ENCODE data around the gene AOPEP.

The AOPEP gene

GRCh38 chr9:94761481-94761880, 35.0 kb downstream of the AOPEP start:
- DNase-seq: no peak

DNA sequence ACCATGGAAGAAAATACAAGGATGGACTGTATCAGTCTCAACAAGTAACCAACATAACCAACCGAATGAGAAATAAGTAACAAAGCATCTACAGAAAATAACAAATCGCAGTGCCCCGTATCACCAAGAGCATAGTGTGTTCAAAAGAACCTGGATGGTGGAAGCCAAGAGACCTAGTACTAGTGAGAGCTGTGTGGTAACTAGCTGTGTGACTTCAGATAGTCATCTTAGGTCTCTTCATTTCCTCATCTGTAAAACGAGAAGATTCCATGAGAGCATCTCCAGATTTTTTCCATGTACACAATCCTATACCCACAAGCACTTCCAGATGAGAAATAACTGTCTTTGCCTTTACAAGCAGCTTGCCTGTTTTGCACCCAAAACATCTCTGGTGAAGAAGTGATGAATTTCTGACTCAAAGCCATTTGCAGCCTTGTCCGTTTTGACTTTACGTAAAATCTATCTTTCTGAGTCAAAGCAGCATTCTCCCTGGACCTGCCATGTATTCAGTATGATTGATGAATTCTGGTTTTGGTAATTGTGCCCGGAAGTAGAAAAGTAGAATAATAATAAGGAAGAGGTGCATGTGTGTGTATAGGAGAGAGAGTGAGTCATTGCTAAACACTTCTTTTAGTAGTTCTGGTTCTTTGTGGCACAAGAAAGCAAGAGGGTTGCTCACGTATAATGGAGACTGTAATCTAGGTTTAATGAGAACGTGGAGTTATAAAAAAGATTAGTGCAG, 41.0 kb downstream of the AOPEP start:
- no peak for DNase-seq

DNA sequence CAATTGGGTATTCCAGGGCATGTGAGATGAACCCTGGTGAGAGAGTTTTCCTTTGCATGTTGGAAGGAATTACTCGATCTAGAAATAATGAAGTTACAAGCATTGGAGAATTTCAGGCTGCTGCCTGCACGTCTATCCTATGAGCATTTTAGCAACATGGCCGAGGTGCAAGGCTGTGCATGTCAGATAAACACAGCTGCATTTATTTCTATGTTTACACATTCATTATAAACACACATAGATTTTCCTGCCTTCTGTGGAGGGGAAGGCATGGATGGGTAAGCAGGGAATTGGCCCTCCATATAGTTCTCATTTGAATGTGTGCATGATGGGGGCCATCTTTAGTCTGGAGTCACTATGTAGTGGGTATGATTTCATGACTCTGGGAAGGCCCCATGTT, 42.3 kb downstream of the AOPEP start:
- DNase-seq: peak; percentile 2

GRCh38 chr9:94770334-94770733, 43.8 kb downstream of the AOPEP start:
- DNase-seq: no peak

- DNase-seq: no peak
Measured at GRCh38 chr9:94771096-94771495, 44.6 kb downstream of the AOPEP start.

DNA sequence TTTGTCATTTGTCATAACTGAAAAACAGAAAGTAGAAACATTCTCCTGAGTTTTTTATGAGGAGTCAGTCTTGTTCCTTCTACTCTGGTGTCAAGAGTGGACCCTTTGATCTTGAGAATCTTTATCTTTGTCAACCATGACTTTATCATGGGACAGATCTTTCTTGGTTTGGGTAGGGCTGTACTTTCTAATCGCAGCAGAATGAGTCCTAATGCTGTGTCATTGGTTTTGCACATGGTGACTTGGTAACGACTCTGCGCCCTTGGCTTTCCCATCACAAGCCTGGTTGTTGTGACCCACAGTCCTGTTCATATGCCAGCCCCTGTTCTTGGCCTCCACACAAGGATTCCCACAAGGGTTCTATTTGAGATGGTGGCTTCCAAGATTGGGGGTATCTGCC, 45.6 kb downstream of the AOPEP start:
- no peak for DNase-seq

DNA sequence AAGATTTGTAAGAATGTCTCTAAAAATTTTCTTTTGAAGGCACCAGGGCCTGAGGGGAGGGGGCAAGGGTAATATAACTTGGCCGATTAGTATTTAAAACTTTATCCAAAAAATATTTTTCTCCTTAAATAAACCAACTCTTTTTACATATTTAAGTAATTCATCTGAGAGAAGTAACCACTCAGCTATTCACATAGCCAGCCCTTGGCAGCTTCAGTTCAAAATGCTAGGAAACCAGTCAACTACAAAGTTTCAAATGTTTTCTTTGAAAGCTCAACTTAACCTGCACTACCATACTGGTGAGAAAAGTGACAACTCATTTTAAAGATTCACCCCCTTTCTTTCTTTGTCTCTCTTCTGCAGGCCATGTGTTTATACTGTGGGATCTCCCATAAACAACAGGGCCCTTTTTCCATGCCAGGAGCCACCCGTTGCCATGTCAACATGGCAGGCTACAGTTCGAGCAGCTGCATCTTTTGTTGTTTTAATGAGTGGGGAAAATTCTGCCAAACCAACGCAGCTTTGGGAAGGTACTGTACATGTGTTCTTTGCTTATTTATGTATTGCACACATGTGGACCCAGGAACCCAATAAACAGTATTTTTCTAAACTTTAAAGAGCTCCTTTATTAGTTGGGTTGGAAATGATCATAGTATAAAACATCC, 46.3 kb downstream of the AOPEP start:
- peak; percentile 81 for DNase-seq

DNA sequence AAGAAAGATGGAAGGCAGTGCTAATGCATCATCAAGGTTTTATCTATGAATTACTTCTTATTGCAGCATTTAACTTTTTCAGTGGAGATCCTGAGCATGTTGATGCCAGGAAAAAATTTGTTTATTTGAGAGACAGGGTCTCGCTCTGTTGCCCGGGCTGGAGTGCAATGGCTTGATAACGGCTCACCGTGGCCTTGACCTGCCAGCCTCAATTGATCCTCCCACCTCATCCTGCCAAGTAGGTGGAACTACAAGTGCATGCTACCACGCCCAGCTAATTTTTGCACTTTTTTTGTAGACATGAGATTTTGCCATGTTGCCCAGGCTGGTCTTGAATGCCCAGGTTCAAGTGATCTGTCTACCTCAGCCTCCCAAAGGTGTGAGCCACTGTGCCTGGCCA, 47.2 kb downstream of the AOPEP start:
- no peak for DNase-seq

DNA sequence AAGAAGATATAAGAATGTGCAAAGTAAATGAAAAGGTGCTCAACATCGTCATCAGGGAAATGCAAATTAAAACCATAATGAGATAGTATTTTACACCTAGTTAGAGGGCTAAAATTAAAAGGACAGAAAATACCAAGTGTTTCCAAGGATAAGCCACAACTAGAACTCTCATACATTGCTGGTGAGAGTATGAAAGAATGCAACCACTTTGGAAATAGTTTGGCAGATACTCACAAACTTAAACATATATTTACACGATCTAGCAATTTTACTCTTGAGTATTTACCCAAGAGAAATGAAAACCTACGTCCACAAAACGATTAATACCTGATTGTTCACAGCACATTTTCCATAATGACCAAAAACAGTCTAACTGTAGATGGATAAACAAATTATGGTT, 51.5 kb downstream of the AOPEP start:
- DNase-seq: no peak

- peak; percentile 11 for DNase-seq
Measured at GRCh38 chr9:94779031-94779430, 52.5 kb downstream of the AOPEP start.

- peak; percentile 26 for DNase-seq
Measured at GRCh38 chr9:94779693-94780290, 53.3 kb downstream of the AOPEP start.

- no peak for DNase-seq
Measured at GRCh38 chr9:94780516-94780950, 54.0 kb downstream of the AOPEP start.

DNA sequence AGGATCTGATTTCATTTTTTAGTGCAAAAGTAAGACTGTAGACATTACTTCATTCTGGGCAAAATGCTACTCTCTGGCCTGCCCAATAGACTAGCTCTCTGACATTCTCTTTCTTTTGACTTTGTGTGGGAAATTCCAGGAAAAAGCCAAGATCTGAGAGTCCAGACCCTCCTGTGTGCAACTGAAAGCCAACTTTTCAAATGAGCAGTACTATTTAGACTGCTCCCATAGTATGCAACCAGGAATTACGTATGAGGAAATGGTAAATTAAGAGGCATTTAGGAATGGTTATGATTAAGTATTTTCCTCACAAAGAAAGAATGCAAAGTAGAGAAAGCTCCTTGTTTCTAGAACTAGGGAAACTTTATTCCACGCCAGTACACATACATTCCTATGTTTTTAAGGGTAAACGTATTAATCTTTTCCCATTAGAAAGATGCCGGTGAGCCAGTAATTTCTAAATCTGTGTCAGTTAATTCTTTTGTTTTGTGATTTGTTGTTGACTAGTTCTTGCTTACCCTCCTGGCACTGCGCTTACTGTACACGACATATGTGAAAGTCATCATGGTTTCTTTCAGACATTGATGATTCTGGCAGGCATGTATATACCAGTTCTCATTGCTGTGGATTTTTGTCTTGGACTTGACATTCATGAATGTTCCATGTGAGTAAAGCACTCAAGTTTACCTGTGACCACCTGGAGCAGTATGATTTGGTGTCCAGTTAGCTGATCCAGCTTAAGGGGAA, 56.0 kb downstream of the AOPEP start:
- DNase-seq: no peak

DNA sequence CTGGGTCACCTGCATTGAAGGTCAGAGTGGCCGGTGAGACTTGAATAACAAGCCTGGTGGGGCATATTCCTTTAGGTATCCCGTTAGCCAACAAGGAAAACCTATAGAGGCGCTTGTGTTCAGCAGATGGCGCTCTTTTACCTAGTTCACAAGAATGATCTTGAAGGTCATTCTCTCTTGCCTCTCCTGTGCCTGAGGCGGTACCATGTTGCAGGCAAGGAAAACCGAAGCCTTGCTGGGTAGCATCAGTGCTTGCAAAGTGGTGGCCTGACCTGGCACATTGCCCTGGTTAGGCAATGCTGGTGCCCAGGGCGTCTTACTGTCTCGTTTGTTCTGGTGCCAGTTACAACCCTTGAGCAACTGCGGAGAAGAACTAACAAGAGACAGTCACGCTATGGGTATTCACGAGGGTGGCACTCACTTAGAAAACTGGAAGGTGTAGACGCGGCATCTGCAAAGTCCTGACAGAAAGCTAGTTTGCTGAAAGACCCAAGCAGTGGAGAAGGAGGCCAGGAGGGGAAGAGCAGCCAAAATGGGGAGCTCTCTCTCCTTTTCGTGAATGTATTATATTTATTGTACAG, 56.7 kb downstream of the AOPEP start:
- peak; percentile 78 for DNase-seq

GRCh38 chr9:94783928-94784327, 57.4 kb downstream of the AOPEP start:
- DNase-seq: no peak

DNA sequence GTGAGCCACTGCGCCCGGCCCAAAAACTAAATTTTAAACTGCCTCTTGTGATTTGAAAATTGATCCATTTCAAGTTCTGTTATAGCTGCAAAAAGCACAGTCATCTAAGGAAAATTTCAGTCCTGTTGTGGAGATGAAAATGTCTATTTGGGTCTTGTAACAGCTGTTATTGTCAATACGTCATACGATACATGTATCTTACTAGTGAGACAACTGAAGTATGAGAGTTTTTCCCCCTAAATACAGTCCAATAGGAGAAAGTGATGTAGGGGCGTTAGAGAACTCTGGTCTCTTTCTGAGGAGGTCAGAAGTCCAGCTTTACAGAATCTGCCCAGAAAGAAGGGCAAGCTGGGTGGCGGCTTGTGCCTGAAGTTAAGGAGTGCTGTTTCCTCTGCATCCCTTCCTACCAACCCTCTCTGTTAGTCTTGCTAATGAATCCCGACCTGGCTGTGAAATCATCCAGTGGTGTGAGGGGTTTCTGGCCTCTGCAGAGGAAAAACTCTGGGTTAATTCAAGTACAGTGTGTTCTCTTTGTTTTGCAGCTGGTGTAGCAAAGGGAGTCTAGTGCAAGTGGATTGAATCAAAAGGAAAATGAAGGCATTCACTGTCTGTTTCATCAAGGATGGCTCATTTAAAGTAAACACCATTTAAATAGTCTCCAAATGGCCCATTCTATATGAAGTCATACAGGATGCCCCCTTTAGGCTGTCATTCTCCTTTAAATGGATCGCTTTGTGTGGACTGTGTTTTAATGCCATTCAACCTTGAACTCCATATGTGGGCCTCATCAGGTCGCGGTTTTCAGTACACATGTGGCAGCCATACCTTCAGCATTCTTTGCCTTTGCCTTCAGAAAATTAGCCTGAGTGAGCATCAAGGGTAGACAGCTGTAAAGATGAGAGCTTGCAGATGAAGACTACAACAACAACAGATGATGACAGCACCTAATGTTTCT, 59.0 kb downstream of the AOPEP start:
- DNase-seq: peak; percentile 58

DNA sequence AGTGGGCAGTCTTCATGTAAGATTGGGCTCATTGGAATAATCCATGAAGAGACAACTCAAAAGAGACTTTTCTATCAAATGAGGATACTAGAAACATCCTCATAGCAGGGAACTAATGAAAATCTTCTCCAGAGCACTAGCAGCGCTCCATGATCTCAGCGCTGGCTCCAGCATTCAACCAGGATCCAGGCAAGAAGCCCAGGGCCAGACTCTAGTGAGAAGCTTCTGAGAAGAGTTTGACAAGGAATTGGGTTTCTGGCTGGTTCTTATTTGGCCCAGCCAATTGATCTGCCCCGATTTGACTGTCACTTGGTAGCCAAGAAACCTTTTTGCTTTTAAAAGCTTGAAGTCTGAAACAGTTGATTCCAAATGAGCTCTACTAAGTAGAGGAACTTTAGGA, 60.1 kb downstream of the AOPEP start:
- DNase-seq: no peak

DNA sequence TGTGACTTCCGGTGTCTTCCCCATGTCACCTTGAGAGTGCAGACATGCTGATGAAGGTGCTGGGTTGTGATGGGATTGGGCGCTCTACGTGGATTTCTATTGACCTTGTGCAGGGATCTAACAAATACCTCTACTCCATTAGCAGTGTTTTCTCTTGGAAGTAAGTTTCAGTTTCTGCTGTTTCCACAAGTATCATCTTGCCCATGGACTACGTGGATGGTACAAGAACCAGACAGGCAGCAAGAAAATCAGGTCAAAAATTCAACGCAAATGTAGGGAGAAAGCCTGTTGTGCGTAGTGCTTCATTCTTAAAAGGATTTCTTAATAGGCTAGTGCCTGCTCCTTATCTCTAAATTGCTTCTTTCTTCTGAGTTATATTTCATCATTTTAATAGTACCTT, 60.8 kb downstream of the AOPEP start:
- no peak for DNase-seq

DNA sequence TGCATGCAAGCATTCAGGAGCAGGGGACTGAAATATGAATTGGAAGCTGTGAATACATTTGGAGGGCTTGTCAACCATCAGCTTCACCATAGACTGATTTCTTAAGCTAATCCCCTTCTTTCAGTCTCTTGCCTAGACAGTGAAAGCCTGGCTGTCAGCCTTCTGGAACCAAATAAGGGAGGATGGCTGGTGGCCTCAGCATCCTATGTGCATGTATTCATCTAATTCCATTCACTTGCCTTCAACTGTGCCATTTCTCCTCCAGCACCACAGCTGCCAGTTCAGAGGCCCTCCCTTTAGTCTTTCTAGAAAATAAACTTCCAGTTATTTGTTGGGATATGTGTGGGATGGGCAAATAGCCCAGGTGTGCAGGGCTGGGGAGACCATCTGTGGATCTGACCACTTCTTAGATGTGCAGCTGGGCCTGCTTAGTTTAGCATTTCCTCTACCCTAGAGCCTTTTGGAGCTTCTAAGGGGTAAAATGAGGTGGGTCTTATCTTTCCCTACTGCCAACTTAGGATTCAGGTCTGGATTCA, 62.1 kb downstream of the AOPEP start:
- no peak for DNase-seq

GRCh38 chr9:94791435-94791834, 64.9 kb downstream of the AOPEP start:
- no peak for DNase-seq

- DNase-seq: no peak
Measured at GRCh38 chr9:94792511-94792910, 66.0 kb downstream of the AOPEP start.
